HG02798 (cell line): ENCODE measurements around the gene POC1B.

ENCODE experiments used
- ATAC-seq: cut with Tn5 transposase; IDR thresholded peaks from one replicate; pipeline ENCODE4 v1.9.1; 2021; ENCODE audit warnings: mild to moderate bottlenecking; ENCODE audit not compliant: unreplicated experiment, poor library complexity

The POC1B gene

GRCh38 chr12:89427508-89428156 is 98.2 kb downstream of the POC1B start:
- ATAC-seq = peak; percentile 96

- ATAC-seq = no peak
These were observed 101.0 kb downstream of the POC1B start for GRCh38 chr12:89424846-89425245.

GRCh38 chr12:89424389-89424788 is 101.5 kb downstream of the POC1B start:
- ATAC-seq = no peak

GRCh38 chr12:89421092-89421835 is 104.6 kb downstream of the POC1B start:
- ATAC-seq = no peak

GRCh38 chr12:89418228-89418910 is 107.5 kb downstream of the POC1B start:
- ATAC-seq = no peak

GRCh38 chr12:89417246-89417977 is 108.4 kb downstream of the POC1B start:
- ATAC-seq = no peak

- no peak for ATAC-seq
These were observed 109.6 kb downstream of the POC1B start for GRCh38 chr12:89416049-89416792.

GRCh38 chr12:89414851-89415250 is 111.0 kb downstream of the POC1B start:
- no peak for ATAC-seq

- ATAC-seq = no peak
These were observed 111.5 kb downstream of the POC1B start for GRCh38 chr12:89414322-89414721.

GRCh38 chr12:89413234-89413633 is 112.6 kb downstream of the POC1B start:
- no peak for ATAC-seq

GRCh38 chr12:89412665-89413064 is 113.2 kb downstream of the POC1B start:
- no peak for ATAC-seq

- no peak for ATAC-seq
These were observed 114.0 kb downstream of the POC1B start for GRCh38 chr12:89411846-89412245.

GRCh38 chr12:89411234-89411633 is 114.6 kb downstream of the POC1B start:
- no peak for ATAC-seq

GRCh38 chr12:89405626-89406345 is 120.1 kb downstream of the POC1B start:
- no peak for ATAC-seq

GRCh38 chr12:89401433-89402058 is 124.3 kb downstream of the POC1B start:
- ATAC-seq = no peak

GRCh38 chr12:89400415-89400814 is 125.4 kb downstream of the POC1B start:
- ATAC-seq = no peak

GRCh38 chr12:89395712-89396111 is 130.1 kb downstream of the POC1B start:
- no peak for ATAC-seq

GRCh38 chr12:89393551-89394121 is 132.2 kb downstream of the POC1B start:
- ATAC-seq = no peak

- no peak for ATAC-seq
These were observed 133.5 kb downstream of the POC1B start for GRCh38 chr12:89392391-89392790.
